Right lobe of liver (tissue), 4 donors: ENCODE data around the gene TNP1.

Experiments
- POLR2A ChIP-seq: fragments of 450-650 bp; IDR thresholded peaks from one replicate; pipeline ENCODE4 v1.6.1; 2017; ENCODE audit warnings: antibody characterized with exemption, mild to moderate bottlenecking
- TF ChIP-seq, protein P1 (sequence below), 4 donors: fragments of 200-600 bp in 3 of 4; fragments of 450-650 bp in 1 of 4; IDR thresholded peaks; one replicate each; pipeline versions ENCODE4 v1.5.1 to v1.8.0; 2016 to 2022; ENCODE audit warnings: antibody characterized with exemption in 4 of 4, mild to moderate bottlenecking in 2 of 4
- donor health status: DM: no; HTN: no; CAD: no.
- donor health status: DM: no; HTN: no; CAD: no.
- donor health status: DM: no; HTN: yes; CAD: no.

DNA sequence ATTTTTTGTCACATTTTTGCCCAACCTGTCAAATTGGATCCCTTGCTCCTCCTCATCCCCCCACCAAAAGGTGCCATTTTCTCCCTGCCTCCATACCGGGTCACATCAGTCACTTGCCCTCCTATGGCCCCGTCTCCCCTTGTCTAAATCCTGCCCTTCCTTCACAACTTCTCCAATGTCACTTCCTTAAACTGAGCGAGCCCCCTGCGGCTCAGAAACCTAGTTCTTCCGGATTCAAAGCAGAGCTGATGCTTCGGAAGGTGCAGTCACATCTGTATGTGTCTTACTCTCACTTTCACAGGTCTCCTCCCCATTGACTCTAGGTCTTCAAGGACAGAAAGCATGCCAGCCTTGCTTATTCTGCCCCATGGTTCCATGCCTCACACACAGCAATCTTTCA, 22.1 kb downstream of the TNP1 start:
- TF ChIP-seq, protein P1, sequence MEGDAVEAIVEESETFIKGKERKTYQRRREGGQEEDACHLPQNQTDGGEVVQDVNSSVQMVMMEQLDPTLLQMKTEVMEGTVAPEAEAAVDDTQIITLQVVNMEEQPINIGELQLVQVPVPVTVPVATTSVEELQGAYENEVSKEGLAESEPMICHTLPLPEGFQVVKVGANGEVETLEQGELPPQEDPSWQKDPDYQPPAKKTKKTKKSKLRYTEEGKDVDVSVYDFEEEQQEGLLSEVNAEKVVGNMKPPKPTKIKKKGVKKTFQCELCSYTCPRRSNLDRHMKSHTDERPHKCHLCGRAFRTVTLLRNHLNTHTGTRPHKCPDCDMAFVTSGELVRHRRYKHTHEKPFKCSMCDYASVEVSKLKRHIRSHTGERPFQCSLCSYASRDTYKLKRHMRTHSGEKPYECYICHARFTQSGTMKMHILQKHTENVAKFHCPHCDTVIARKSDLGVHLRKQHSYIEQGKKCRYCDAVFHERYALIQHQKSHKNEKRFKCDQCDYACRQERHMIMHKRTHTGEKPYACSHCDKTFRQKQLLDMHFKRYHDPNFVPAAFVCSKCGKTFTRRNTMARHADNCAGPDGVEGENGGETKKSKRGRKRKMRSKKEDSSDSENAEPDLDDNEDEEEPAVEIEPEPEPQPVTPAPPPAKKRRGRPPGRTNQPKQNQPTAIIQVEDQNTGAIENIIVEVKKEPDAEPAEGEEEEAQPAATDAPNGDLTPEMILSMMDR (IDR thresholded peaks at IDR 0.05) = no peak
- TF ChIP-seq POLR2A = no peak
